HG03060 (cell line): ENCODE data around the gene PPP3CA.

Experiments
- ATAC-seq: cut with Tn5 transposase; IDR thresholded peaks from one replicate; pipeline ENCODE4 v1.9.1; 2021; ENCODE audit warnings: low read depth, moderate number of reproducible peaks; ENCODE audit not compliant: unreplicated experiment

PPP3CA gene

GRCh38 chr4:101067383-101067782, 279.9 kb downstream of the PPP3CA start:
- no peak for ATAC-seq

GRCh38 chr4:101066626-101067170, 280.6 kb downstream of the PPP3CA start:
- no peak for ATAC-seq

GRCh38 chr4:101065935-101066485, 281.3 kb downstream of the PPP3CA start:
- no peak for ATAC-seq

GRCh38 chr4:101065346-101065745, 282.0 kb downstream of the PPP3CA start:
- ATAC-seq: no peak

GRCh38 chr4:101064541-101065180, 282.7 kb downstream of the PPP3CA start:
- no peak for ATAC-seq

- ATAC-seq: no peak
Observed at GRCh38 chr4:101055392-101055791, 291.9 kb downstream of the PPP3CA start.

GRCh38 chr4:101050837-101051205, 296.5 kb downstream of the PPP3CA start:
- no peak for ATAC-seq

- no peak for ATAC-seq
Observed at GRCh38 chr4:101050088-101050836, 297.1 kb downstream of the PPP3CA start.

GRCh38 chr4:101049549-101050001, 297.8 kb downstream of the PPP3CA start:
- ATAC-seq: no peak

GRCh38 chr4:101044766-101045165, 302.6 kb downstream of the PPP3CA start:
- no peak for ATAC-seq

GRCh38 chr4:101042847-101043246, 304.5 kb downstream of the PPP3CA start:
- ATAC-seq: no peak

- no peak for ATAC-seq
Observed at GRCh38 chr4:101040776-101041175, 306.6 kb downstream of the PPP3CA start.

GRCh38 chr4:101039367-101039766, 308.0 kb downstream of the PPP3CA start:
- ATAC-seq: no peak

GRCh38 chr4:101037938-101038413, 309.4 kb downstream of the PPP3CA start:
- ATAC-seq: no peak

GRCh38 chr4:101037249-101037648, 310.1 kb downstream of the PPP3CA start:
- no peak for ATAC-seq

- ATAC-seq: no peak
Observed at GRCh38 chr4:101035487-101035886, 311.8 kb downstream of the PPP3CA start.

- no peak for ATAC-seq
Observed at GRCh38 chr4:101033986-101034385, 313.3 kb downstream of the PPP3CA start.

- no peak for ATAC-seq
Observed at GRCh38 chr4:101032541-101032940, 314.8 kb downstream of the PPP3CA start.

- no peak for ATAC-seq
Observed at GRCh38 chr4:101031971-101032370, 315.4 kb downstream of the PPP3CA start.

GRCh38 chr4:101028886-101029285, 318.4 kb downstream of the PPP3CA start:
- ATAC-seq: no peak

GRCh38 chr4:101027721-101028120, 319.6 kb downstream of the PPP3CA start:
- no peak for ATAC-seq
